Activated CD8-positive, alpha-beta memory T cell treated with anti-CD3 and anti-CD28 coated beads for 1 hour (primary cell): ENCODE results near the gene PTPRN2.

Experiments
- DNase-seq, 2 donors: peaks; one replicate each; pipeline ENCODE4 v3.0.0-alpha.2; 2020; ENCODE audit warnings: low read depth in 1 of 2; ENCODE audit errors: extremely low read depth in 1 of 2

PTPRN2 gene

DNA sequence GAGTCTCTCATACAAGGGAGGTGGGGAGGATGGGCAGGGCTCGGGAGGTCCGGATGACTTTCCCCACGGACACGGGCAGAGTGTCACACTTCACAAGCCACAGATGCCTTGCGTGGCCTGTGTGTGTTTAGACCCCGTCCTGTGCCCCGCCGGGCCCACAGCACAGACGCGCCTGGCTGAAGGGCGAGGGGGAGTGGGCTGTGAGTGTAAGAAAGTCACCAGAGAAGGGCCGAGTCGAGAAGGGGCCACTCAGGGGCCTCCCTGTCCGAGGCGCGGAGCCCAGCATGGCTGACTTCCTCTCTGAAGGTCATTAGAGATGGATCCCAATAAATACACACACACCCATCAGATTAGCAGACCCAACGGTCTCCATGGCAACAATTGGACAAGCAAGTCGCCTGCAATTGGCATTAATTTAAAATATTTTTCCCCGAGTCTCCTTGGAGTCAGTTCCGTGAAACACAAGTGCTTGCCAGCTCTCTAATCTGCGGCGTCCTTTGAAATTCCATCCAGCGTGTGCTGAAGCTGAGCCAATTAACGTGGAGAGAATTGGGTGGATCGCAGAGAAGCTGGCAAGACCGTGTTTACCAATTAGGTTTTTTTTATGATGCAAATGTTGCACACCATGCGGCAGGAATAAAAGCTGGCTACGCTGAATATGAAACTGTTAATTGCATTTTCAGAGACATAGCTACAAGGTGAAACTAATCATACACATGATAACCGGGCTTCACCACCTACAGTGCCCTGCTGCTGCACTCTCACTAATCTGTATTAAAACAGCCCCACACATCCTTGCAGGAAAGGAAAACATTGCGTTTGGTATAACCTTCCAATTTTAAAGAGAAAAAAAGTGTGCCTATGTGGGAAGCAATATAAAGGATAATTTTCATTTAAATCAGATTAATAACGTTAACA is 571.2 kb downstream of the PTPRN2 start:
- no peak for DNase-seq

DNA sequence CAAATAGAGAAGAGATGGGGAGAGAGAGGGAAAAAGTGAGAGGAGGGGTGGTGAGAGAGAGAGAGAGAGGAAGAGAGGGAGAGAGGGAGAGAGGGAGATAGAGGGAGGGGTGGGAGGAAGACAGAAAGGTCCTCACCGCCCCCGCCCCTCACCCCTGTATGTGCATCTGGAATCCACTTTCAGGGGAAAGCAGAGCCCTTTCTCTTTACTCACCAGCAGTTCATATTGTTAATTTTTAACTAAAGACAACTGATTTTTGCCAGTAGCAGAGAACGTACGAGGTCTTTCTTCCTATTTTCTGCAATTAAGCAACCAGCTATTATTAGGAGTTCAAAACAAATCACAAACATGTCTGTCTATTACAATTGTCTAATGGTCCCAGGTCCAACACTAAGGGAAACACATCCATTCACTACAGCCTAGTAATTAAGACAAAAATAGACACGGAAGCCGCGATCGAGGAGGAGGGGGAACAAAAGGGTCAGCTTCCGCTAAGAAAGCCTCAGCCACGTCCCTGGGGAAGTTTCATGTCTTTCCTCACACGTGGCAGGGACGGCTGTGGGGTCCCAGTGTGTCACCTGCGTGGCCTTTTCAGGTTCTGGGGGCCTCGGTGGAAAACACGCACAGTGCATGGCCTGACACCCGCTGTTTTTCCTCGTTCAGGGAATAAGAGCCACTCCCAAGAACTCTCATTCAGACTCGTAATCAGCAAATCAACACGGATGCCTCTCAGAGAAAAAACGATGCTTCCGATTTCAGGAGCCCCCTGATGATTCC is 572.0 kb downstream of the PTPRN2 start:
- no peak for DNase-seq

DNA sequence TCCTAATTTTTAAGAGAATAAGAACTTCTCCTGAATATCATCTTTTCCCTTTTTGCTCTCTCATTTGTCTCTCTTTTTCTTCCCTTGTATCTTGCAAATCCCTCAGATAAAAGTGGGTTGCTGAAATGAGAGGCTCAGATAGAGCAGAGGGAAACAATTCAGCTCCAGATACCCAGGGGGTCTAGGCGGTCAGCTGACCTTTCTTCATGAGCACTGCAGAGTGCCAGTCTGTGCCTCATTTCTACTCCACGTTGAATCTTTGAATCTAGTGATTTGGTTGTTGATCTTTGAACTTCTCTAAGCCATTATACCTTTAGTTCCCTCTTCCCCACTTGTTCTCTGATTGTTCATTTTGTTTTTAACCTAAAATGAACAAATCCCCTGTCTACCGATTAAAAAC is 572.6 kb downstream of the PTPRN2 start:
- DNase-seq: no peak

DNA sequence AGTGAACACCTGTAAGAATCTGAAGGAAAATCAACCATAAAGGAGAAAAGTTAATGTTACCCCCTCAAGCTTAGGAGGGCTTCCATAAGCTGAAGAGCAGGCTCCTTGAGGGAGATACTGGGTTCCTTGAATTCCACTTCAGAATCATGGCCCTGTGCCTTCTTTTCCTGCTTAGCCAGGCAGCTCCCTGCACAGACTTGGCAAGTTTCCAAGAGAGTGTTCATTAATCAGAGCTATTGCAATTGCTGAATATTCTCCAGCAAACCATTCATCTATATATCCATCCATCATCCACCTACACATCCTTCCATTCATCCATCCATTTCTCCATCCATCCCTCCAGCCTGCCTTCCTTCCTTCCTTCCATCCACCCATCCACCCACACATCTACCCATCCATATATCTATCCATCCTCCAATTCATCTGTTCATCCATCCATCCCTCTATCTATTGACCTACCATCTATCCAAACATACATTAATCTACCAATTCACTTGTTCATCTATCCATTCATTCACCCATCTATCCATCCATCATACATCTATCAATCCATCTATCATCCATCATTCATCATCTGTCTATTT is 574.4 kb downstream of the PTPRN2 start:
- DNase-seq: no peak

DNA sequence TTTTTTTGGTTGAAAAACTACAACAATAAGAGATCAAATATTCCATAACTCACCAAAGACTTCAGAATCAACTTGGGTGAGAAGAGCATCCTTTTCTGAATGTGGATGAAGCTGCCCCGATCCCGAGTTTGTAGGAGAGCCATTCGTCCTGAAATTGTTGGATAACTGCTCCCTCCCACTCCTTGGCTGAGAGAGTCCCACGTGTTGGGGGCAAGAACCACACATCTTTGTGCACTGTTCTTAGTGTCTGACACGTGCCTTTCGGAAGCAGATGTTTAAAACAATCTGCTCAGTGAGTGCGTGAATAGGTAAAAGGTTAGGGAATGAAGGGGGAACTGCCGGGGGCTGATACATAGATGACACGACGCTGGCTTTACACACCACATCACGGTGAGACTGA is 575.7 kb downstream of the PTPRN2 start:
- DNase-seq: no peak

DNA sequence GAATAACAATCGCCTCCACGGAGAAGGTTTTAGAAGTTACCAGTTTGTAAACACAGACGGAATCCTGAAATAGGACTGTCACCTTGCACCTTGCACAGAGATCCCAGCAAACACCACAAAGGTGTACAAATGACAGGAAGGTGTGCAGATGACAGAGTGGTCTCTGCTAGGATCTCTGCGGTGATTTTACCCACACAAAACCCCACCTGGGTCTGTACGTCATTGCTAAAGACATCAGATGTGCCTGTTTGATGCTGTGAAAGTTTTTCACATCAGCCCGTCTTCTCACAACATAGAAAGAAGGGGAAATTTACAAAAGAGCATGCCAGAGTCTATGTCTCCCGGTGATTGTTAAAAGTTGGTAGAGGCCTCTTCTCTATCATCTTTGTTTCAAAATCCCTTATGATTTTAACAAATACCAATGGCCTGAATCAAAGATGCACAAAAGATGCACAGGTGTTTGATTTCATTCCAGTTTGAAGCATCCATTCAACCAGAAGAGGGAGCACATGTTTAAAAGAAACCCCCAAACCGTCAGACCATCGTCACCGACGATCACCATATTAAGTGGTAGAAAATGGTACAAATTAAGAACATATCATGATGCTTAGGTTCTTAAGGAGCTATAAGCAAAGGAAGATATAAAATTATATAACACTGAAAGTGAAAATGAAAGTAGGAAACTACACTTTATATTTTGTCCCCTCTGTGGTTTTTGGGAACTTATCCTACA is 576.5 kb downstream of the PTPRN2 start:
- DNase-seq: no peak

DNA sequence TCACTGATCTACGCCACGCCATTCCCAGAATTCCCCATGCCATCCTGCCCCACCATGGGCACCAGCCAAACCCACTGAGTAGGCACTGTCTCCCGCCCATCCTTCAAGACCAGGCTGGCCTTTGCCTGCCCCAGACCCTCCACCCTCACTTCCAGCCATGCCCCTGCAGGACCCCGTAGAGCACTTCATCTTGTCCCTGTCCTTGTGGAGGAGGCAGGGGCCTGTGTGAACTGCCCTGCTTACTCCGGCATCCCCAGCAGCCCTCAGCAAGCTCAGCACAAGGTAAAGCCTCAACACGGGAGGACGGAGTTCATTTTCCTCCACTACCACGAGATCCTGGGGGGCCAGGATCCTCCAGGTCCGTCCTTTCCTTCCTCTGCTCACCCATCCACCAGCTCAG is 577.7 kb downstream of the PTPRN2 start:
- DNase-seq: no peak

DNA sequence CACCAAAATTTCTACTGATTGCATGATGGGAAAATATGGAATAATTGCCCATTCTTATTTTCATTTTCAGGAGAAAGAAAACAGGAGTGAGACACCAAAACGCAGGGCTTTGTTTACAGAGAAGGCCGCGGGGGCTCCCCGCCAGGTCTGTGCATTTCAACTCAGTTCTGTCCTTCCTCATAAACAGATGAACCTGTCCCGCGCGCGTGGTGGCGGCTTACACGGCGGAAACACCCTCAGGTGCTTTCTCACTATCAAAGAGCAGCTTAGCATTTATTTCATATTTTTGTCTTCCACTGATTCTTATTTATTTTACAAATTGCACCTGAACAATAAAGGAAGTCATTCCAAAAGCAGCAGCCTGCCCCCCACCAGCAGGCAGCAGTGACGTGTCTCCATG is 579.4 kb downstream of the PTPRN2 start:
- no peak for DNase-seq

DNA sequence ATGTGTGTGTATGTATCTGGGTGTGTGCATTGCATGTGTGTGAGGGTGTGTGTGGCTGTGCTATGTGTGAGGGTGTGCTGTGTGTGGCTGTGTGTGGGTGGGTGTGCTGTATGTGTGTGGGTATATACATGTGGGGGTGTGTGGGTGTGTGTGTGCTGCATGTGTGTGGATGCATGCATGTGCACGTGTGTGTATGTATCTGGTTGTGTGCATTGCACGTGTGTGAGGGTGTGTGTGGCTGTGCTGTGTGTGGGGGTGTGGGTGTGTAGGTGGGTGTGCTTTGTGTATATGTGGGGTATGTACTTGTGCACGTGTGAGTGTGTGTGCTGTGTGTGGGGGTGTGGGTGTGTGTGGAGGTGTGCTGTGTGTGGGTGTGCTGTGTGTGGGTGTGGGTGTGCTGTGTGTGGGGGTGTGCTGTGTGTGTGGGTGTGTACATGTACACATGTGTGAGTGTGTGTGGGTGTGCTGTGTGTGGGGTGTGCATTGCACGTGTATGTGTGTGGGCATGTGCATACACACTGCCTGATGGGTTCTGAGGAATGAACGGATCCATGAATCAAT is 579.8 kb downstream of the PTPRN2 start:
- no peak for DNase-seq

DNA sequence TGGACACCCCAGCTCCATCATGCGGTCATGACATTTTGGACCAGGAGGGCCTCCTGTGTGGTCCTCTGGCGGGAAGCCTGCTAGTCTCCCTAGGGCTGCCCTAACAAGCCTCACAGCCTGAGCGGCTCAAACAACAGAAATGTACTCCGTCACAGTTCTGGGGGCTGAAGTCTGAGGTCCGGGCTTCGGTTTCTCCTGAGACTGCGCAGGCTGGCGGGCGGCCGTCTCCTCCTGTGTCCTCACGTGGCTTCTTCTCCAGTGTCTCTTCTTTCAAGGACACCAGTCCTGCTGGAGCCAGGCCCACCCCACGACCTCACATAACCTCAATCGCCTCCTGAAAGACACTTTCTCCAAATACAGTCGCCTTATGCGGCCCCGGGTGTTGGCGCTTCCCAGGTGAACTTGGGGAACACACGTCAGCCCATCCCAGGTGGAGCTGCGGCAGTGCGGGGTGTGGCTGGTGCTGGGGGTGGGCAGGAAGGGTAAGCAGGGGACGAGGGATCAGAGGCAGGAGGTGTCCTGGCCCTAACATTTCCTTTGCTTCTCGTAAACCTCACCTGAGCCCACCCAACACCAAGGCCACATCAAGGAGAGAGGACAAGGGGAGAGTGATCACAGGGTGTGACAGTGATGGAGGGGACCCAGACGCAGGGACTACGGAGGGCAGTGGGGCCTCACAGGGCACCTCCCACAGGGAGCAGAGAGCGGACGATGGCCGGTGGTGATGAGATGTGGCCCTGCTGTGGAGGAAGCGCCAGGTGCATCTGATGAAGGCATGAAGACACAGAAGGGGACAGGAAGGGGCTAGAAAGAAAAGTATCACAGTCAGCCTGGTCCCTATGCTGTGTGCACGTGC is 580.6 kb downstream of the PTPRN2 start:
- no peak for DNase-seq

DNA sequence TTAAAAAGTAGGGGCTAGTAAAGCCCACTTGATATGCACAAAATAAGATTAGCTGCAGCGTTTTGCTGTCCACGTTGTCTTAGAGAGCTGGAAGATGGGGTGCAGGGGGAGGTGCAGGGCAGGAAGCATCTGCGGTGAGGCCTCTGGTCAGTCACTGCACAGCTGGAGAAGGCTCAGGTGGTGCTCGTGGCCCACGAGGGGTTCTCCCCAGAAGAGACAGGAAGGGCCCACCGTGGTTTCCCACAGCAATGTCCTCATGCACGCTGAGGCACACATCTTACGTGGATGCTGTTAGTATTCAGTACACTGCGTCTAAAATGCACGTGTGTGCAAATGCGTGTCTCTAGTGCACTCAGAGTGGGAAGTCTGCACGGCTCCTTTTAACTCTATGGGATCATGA is 582.1 kb downstream of the PTPRN2 start:
- no peak for DNase-seq

DNA sequence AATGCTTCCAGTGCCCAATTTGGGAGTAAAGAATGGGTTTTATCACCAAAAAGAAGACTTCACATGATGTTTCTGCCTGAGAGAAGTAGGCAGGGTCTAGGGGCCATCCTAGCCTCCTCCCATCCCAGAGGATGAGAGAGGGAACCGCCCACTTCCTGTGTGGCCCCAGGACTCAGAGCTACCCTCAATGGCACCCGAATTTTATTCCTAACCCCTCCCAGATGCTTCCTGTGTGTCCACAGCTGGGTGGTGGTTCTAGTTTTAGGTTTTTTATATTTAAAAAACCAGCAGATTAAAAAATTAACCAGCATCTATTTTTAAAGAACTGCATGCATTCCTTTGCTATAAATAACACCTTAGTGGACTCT is 583.5 kb downstream of the PTPRN2 start:
- no peak for DNase-seq

DNA sequence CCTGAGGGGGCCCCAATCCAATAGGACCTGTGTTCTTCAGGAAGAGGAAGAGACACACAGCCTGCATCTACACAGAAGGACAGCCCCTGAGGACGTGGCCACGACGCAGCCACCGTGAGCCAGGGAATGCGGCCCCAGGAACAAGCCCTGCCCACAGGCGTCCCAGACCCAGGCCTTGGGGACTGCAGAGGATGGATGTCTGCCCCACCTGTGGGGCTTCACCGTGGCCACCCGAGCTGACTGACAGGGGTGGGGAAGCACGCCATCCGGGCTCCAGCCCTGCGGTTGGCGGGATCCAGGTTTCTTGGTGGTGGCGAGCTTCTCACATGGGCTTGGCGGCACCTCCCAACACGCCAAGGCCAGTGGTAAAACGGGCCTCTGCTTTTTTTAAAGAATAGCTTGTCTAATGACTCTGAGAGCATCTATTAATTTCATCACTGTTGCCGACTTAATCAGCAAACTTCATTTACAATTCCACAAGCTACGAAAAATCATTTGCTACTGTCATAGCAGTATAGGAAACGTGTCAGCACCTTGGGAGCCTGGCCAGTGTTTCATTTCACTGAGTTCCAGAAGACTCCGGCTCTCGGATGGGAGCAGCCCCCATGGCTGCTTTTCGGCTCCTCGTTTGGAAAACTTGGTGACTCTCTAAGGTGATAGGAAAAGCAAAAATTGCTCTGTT is 584.0 kb downstream of the PTPRN2 start:
- DNase-seq: no peak

DNA sequence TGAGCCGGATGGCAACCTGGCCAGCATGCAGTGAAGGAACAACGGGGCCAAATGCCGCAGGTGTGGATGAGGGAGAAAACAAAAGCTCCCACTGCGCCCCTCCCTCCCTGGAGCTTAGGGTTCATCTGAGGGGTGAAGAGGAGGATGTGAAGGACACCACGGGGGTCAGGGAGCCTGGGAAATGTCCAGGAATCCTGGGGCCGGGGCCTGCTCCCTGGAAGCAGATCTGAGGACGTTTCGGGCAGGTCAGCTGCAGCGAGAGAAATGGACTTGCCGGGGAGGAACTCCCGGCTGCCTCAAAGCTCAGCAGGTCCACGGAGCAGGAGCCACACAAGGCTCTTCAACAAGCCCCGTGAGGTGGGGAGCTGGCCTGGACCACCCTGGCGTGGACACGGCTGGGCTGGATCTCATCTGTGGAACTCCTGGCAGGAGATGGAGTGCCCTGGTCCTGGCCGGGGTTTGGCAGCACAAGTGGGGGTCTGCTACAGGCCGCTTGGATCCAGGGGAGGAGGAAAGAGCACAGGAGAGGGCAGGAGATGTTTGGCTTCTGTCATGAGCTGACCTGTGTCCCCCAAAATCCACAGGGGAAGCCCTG is 585.0 kb downstream of the PTPRN2 start:
- DNase-seq: no peak

DNA sequence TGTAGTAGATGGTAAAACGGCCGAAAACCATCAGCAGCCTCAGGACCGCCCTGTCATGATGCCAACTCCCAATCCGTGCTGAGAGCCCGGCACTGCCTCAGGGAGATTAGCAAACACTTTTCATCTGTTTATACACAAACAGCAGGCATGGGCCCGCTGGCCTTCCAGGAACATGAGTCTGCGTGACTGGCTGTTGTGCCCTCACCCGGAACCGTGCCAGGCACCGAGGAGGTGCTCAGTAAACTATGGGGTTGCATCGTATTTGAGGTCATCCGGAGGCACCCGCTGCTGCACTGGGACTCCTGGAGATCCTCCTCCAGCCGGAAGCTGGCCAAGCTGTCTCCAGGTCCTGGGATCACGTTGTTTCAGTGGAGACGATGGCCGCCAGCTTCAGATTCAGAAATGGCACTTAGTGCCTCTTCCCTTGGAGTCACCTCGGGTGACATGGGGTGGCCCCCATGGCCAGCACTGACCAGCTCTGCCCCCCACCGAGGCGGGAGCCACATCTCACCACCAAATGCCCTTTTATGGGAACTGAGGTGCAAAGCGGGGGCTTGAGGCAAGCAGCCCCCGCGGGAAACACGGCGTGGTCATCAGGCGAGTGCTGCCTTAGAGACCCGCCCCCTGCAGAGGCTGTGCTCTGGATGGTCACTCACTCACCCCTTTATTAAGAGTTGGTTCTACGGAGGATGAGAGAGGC is 585.9 kb downstream of the PTPRN2 start:
- DNase-seq: no peak

DNA sequence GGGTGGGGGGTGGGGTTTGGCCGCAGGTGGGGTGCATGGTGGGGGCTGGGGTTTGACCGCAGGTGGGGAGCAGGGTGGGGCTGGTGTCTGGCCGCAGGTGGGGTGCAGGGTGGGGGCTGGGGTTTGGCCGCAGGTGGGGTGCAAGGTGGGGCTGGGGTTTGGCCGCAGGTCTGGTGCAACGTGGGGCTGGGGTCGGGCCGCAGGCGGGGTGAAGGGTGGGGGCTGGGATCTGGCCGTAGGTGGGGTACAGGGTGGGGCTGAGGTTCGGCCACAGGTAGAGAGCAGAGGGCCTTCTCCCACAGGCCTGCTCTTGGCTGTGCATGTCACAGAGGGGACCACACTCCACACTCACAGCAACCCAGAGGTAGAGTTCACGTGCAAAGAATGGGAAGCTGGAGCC is 586.6 kb downstream of the PTPRN2 start:
- no peak for DNase-seq

DNA sequence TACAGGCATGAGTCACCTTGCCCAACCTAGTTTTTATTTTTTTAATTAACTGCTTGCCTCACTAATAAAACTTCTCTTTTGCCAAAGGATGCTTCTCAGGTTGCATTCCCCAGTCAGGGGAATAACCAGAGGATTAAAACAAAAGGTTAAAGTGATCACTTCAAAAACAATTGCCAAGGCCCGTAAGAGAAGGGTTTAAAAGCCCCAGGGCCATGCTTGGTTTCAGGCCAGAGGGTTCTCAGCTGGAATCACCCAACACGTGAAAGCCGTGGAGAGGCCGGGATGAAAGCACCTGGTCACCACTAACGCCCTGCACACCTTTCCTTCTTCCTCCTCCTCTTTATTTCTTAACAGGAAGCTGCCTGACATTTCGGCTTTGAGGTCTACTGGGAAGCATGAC is 587.5 kb downstream of the PTPRN2 start:
- no peak for DNase-seq

DNA sequence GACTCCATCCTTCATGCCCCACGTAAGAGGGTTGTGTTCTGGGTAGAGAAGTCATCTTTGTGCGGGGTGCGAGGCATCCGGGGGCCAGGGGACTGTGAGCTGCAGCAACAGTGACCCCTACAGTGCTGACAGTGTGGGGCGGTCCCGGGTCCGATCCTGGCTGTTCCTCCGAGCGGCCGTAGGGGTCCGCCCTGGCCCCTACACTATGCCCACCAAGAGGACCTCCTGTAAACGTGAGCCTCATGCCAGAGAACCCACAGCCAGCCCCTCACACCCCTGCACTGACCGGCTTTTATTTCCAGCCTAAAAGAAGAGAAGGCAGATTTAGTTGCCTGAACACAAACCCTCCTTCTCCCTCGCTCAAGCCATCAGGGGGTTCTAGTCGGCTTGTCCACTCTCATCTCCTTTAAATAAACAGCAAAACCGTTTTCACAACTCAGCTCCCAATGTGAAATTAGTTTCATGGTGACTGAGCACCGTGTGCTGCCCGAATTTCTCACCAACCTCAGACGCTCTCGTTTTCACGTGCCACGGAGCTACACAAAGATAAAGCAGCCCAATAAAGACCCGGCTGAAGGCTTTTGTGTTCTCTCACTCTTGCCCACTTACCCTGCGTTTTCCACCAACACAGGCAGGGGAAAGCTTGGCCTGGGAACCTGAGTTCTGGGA is 588.6 kb downstream of the PTPRN2 start:
- DNase-seq: no peak
